SK-N-SH (cell line): ENCODE results near the gene EPHB2.

Experiments used
- CHD2 ChIP-seq: fragments of 150-350 bp; IDR thresholded peaks from 2 replicates; pipeline ENCODE4 v1.6.1; 2018; ENCODE audit warnings: low read length; ENCODE audit not compliant: partially characterized antibody
- EP300 ChIP-seq, 2 experiments: IDR thresholded peaks; 2 replicates each; pipeline versions ENCODE4 v1.4.0 to v1.6.1; 2012; ENCODE audit warnings: borderline replicate concordance in 1 of 2, low read depth in 1 of 2, low read length in 1 of 2
- EZH2phosphoT487 ChIP-seq: fragments of 200-600 bp; sonication (generic); IDR thresholded peaks from 2 replicates; pipeline ENCODE4 v1.6.1; 2017; ENCODE audit warnings: low read depth, mixed run types, mild to moderate bottlenecking, antibody characterized with exemption, moderate library complexity, borderline replicate concordance
- GATA2 ChIP-seq: sonication (generic); formaldehyde crosslinking; IDR thresholded peaks from 2 replicates; pipeline ENCODE4 v1.5.0; 2020; ENCODE audit warnings: mild to moderate bottlenecking, missing genetic modification reagents
- JUND ChIP-seq: IDR thresholded peaks from 2 replicates; pipeline ENCODE4 v1.4.0; 2012
- NFIC ChIP-seq: IDR thresholded peaks from 2 replicates; pipeline ENCODE4 v1.4.0; 2012; ENCODE audit warnings: borderline replicate concordance
- NRF1 ChIP-seq: IDR thresholded peaks from 2 replicates; pipeline ENCODE4 v1.6.1; 2012; ENCODE audit warnings: low read depth, mild to moderate bottlenecking, low read length
- POLR2AphosphoS5 ChIP-seq: IDR thresholded peaks from 2 replicates; pipeline ENCODE4 v1.6.1; 2012; ENCODE audit warnings: low read depth, low read length
- RFX5 ChIP-seq: IDR thresholded peaks from 2 replicates; pipeline ENCODE4 v1.6.1; 2012; ENCODE audit warnings: mild to moderate bottlenecking, improper control_type of control experiment, low read length
- TAF1 ChIP-seq: IDR thresholded peaks from 2 replicates; pipeline ENCODE4 v1.6.1; 2012; ENCODE audit warnings: low read depth, mild to moderate bottlenecking, low read length, moderate library complexity, borderline replicate concordance
- USF2 ChIP-seq: fragments of 150-350 bp; IDR thresholded peaks from 2 replicates; pipeline ENCODE4 v1.6.1; 2017; ENCODE audit warnings: antibody characterized with exemption, low read length, low read depth, borderline replicate concordance
- TF ChIP-seq, protein P1 (sequence below): IDR thresholded peaks from 2 replicates; pipeline ENCODE4 v1.4.0; 2012; ENCODE audit warnings: low read depth, borderline replicate concordance
- TF ChIP-seq, protein P2 (sequence below): fragments of 200-600 bp; sonication (generic); IDR thresholded peaks from 2 replicates; pipeline ENCODE4 v1.6.1; 2017; ENCODE audit warnings: antibody characterized with exemption, mild to moderate bottlenecking, moderate library complexity
- TF ChIP-seq, protein P3 (sequence below): IDR thresholded peaks from 2 replicates; pipeline ENCODE4 v1.4.0; 2012; ENCODE audit warnings: low read depth

- TF ChIP-seq POLR2AphosphoS5 (no peak), NRF1 (no peak), JUND (no peak), USF2 (no peak), EZH2phosphoT487 (no peak), NFIC (no peak), CHD2 (no peak), GATA2 (no peak), RFX5 (no peak), EP300 (IDR thresholded peaks at IDR 0.05; ENCODE audit: borderline replicate concordance in 1 of 2, low read depth in 1 of 2, low read length in 1 of 2) (no peak), TAF1 (no peak)
- TF ChIP-seq, protein P1, sequence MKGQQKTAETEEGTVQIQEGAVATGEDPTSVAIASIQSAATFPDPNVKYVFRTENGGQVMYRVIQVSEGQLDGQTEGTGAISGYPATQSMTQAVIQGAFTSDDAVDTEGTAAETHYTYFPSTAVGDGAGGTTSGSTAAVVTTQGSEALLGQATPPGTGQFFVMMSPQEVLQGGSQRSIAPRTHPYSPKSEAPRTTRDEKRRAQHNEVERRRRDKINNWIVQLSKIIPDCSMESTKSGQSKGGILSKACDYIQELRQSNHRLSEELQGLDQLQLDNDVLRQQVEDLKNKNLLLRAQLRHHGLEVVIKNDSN, result no peak
- TF ChIP-seq, protein P2, sequence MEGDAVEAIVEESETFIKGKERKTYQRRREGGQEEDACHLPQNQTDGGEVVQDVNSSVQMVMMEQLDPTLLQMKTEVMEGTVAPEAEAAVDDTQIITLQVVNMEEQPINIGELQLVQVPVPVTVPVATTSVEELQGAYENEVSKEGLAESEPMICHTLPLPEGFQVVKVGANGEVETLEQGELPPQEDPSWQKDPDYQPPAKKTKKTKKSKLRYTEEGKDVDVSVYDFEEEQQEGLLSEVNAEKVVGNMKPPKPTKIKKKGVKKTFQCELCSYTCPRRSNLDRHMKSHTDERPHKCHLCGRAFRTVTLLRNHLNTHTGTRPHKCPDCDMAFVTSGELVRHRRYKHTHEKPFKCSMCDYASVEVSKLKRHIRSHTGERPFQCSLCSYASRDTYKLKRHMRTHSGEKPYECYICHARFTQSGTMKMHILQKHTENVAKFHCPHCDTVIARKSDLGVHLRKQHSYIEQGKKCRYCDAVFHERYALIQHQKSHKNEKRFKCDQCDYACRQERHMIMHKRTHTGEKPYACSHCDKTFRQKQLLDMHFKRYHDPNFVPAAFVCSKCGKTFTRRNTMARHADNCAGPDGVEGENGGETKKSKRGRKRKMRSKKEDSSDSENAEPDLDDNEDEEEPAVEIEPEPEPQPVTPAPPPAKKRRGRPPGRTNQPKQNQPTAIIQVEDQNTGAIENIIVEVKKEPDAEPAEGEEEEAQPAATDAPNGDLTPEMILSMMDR, result no peak
- TF ChIP-seq, protein P3, sequence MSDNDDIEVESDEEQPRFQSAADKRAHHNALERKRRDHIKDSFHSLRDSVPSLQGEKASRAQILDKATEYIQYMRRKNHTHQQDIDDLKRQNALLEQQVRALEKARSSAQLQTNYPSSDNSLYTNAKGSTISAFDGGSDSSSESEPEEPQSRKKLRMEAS, result no peak
Observed at GRCh38 chr1:22912311-22912710, 201.7 kb downstream of the EPHB2 start.
